ENCODE data around the gene DLK2.

The DLK2 gene

DNA sequence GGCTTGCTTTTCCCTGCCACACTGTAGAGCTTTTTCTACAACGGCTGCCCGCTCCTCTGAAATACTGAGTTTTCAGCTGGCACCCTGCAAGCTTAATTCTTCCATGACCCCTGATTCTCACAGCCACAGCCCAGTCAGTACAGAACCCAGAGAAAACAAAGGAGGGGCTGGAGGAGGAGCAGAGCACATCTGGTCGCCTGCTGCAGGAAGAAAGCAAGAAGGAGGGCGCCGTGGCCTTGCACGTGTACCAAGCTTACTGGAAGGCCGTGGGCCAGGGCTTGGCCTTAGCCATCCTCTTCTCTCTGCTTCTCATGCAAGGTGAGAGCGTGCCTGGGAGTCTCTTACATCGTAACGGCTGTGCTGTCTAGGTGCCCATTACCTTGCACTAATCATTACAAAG lies 11.3 kb downstream of the DLK2 start:
- DNase-seq (ENCODE audit: low read depth) = no peak
- no peak overlapping the region for H3K4me3 ChIP-seq (ENCODE audit: low read depth, low read length)
- TF ChIP-seq, protein P1, sequence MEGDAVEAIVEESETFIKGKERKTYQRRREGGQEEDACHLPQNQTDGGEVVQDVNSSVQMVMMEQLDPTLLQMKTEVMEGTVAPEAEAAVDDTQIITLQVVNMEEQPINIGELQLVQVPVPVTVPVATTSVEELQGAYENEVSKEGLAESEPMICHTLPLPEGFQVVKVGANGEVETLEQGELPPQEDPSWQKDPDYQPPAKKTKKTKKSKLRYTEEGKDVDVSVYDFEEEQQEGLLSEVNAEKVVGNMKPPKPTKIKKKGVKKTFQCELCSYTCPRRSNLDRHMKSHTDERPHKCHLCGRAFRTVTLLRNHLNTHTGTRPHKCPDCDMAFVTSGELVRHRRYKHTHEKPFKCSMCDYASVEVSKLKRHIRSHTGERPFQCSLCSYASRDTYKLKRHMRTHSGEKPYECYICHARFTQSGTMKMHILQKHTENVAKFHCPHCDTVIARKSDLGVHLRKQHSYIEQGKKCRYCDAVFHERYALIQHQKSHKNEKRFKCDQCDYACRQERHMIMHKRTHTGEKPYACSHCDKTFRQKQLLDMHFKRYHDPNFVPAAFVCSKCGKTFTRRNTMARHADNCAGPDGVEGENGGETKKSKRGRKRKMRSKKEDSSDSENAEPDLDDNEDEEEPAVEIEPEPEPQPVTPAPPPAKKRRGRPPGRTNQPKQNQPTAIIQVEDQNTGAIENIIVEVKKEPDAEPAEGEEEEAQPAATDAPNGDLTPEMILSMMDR (IDR thresholded peaks at IDR 0.05; ENCODE audit: low read depth, low read length) = no peak
- TF ChIP-seq, protein P2, sequence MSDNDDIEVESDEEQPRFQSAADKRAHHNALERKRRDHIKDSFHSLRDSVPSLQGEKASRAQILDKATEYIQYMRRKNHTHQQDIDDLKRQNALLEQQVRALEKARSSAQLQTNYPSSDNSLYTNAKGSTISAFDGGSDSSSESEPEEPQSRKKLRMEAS (IDR thresholded peaks at IDR 0.05; ENCODE audit: low read depth, low read length) = no peak
- TF ChIP-seq POLR2A (IDR thresholded peaks at IDR 0.05; ENCODE audit: extremely low read depth, insufficient read length) (no peak), MYC (IDR thresholded peaks at IDR 0.05; ENCODE audit: low read depth, low read length) (no peak)

- TF ChIP-seq, protein P1 (IDR thresholded peaks at IDR 0.05; ENCODE audit: low read depth, low read length) = no peak
- TF ChIP-seq POLR2A (IDR thresholded peaks at IDR 0.05; ENCODE audit: extremely low read depth, insufficient read length) (no peak), MYC (IDR thresholded peaks at IDR 0.05; ENCODE audit: low read depth, low read length) (no peak)
- TF ChIP-seq, protein P2 (IDR thresholded peaks at IDR 0.05; ENCODE audit: low read depth, low read length) = no peak
- no peak for DNase-seq (ENCODE audit: low read depth)
- H3K4me3 ChIP-seq (ENCODE audit: low read depth, low read length) = no peak overlapping the region
Measured at GRCh38 chr6:43442935-43443334, 12.4 kb downstream of the DLK2 start.

GRCh38 chr6:43437700-43438099 lies 17.6 kb downstream of the DLK2 start:
- no peak for DNase-seq (ENCODE audit: low read depth)
- H3K4me3 ChIP-seq (ENCODE audit: low read depth, low read length) = no peak overlapping the region
- no peak for TF ChIP-seq POLR2A (IDR thresholded peaks at IDR 0.05; ENCODE audit: extremely low read depth, insufficient read length)
- TF ChIP-seq, protein P2 (IDR thresholded peaks at IDR 0.05; ENCODE audit: low read depth, low read length) = no peak
- TF ChIP-seq MYC (IDR thresholded peaks at IDR 0.05; ENCODE audit: low read depth, low read length) = no peak
- TF ChIP-seq, protein P1 (IDR thresholded peaks at IDR 0.05; ENCODE audit: low read depth, low read length) = no peak

- TF ChIP-seq POLR2A (IDR thresholded peaks at IDR 0.05; ENCODE audit: extremely low read depth, insufficient read length) (no peak), MYC (IDR thresholded peaks at IDR 0.05; ENCODE audit: low read depth, low read length) (no peak)
- TF ChIP-seq, protein P2 (IDR thresholded peaks at IDR 0.05; ENCODE audit: low read depth, low read length) = no peak
- TF ChIP-seq, protein P1 (IDR thresholded peaks at IDR 0.05; ENCODE audit: low read depth, low read length) = no peak
- DNase-seq (ENCODE audit: low read depth) = no peak
- H3K4me3 ChIP-seq (ENCODE audit: low read depth, low read length) = no peak overlapping the region
Measured at GRCh38 chr6:43436577-43437282, 18.6 kb downstream of the DLK2 start.

- no peak for DNase-seq (ENCODE audit: low read depth)
- TF ChIP-seq MYC (IDR thresholded peaks at IDR 0.05; ENCODE audit: low read depth, low read length) = no peak
- TF ChIP-seq POLR2A (IDR thresholded peaks at IDR 0.05; ENCODE audit: extremely low read depth, insufficient read length) = no peak
- TF ChIP-seq, protein P1 (IDR thresholded peaks at IDR 0.05; ENCODE audit: low read depth, low read length) = no peak
- TF ChIP-seq, protein P2 (IDR thresholded peaks at IDR 0.05; ENCODE audit: low read depth, low read length) = no peak
- H3K4me3 ChIP-seq (ENCODE audit: low read depth, low read length) = no peak overlapping the region
Measured at GRCh38 chr6:43435682-43436437, 19.5 kb downstream of the DLK2 start.

Data from NB4 (cell line).